Right hindlimb (tissue), 1 donor: Measurements from ENCODE around the gene GTPBP2.
A peak's percentile ranks its signal among the peaks of the same experiment; 100 is the strongest.
"Not testable (repeated sequence)": the region's sequence is repeated elsewhere in the genome, so short reads cannot be mapped to it uniquely, and the experiment has no call there.

Experiments
- DNase-seq: peaks from one replicate; pipeline ENCODE4 v3.0.0-alpha.2; 2018

The GTPBP2 gene

DNA sequence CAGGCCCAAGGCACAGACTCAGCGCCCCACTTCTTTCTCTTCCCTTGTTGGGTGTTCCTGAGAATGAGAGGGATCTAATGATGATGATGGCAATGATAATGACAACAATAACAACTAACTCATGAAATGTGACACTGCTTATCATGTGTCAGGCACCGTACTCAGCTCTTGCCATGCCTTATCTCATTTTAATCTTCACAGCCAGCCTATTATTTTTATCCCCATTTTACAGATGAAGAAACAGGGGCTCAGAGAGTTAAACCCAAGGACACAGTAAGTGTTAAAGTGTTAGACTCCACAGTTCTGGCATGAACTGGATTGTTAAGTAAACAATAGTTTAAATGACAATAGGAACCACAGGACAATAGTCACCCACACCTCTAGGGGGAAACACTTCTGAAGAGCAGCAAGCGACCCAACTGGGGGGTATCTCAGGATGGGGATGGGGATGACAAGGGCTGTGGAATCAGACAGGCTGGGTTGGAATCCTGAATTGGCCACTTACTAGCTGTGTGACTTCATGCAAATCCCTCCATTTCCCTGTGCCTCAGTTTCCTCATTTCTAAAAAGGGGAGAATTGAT lies 28.2 kb upstream of the GTPBP2 start:
- DNase-seq: no peak

DNA sequence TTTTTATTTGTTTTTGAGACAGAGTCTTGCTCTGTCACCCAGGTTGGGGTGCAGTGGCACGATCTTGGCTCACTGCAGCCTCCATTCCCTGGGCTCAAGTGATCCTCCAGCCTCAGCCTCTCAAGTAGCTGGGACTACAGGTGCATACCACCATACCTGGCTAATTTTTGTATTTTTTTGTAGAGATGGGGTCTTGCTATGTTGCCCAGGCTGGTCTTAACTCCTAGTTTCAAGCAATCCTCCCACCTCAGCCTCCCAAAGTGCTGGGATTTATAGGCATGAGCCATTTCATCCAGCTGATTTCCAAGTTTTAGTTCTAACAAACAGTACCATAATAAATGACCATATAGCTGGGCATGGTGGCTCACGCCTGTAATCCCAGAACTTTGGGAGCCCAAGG lies 23.8 kb upstream of the GTPBP2 start:
- DNase-seq: not testable (repeated sequence)

DNA sequence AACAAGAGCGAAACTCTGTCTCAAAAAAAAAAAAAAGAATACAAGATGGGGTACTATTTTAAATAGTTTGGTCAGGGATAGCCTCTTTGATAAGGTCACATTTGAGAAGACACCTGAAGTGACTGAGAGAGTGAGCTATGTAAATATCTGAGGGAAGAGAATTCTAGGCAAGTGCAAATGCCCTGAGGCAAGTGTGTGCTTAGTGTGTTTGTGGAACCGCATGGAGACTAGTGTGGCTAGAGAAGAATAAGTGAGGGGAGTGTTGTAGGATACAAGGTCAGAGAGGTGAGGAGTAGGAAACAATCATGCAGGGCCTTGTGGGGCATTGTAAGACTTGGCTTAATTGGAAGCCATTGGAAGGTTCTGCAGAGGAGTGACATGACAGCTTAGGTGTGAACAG lies 19.2 kb upstream of the GTPBP2 start:
- no peak for DNase-seq

DNA sequence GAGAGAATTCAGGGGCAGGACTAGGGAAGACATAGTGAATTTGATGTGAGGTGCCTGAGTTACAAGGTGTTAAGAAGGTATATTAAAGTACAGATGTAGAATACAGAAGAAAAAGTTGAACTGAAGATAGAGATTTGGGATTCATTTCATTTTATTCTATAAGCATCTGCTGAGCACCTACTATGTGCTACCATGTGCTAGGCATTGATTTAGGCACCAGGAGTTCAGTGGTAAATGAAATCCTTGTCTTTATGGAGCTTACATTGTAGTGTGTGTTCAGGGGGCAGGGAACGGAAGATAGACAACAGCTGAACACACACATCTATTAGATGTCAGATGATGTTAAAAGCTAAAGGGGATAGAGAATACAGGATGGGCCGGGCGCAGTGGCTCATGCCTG lies 18.5 kb upstream of the GTPBP2 start:
- no peak for DNase-seq

DNA sequence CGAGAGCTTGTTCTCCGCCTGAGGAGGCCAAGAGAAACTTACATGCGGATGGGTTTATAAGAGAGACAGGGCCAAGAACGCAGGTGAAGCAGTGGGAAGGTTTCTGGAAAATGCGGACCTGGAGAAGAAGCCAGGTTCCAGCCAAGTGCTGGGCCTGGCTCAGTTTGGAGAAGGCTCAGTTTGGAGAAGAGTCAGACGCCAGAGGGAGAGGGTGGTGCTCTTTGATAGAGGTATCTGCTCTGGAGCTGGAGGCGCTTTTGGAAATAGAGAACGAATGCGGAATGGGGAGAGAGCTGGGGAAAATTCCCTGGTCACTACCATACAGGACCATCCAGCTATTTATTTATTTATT lies 16.5 kb upstream of the GTPBP2 start:
- DNase-seq: no peak

DNA sequence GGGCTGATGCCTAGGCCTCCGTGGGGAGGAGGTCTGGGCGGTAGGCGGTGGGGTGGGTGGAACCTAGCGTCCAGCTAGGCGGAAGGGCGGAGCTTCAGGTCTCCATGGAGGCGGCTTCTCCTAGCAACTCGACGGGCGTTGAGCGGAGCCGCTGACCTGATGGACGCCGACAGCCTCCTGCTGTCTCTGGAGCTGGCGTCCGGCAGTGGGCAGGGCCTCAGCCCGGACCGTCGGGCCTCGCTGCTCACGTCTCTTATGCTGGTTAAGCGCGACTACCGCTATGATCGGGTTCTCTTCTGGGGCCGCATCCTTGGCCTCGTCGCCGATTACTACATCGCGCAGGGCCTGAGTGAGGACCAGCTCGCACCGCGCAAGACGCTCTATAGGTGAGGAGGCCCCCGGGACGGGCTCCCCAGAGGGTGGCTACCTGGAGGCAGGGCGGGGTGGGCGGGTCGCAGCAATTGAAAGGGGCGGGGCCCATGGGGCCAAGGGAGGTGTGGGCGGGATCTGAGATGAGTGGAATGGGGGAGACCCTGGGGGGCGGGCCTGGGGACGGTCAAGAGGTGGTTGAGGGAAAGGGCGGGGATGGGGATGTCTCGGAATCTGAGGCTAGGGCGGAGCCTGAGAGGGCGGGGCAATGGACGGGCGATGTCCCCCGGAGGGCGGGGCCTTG lies 16.0 kb upstream of the GTPBP2 start, which contains the start of gene RSPH9:
Gene RSPH9, plus strand, starts transcription at position 97 of the 673 bp plus-strand sequence. Its CDS starts 63 bp downstream, at position 160.
- peak; percentile 83 for DNase-seq

DNA sequence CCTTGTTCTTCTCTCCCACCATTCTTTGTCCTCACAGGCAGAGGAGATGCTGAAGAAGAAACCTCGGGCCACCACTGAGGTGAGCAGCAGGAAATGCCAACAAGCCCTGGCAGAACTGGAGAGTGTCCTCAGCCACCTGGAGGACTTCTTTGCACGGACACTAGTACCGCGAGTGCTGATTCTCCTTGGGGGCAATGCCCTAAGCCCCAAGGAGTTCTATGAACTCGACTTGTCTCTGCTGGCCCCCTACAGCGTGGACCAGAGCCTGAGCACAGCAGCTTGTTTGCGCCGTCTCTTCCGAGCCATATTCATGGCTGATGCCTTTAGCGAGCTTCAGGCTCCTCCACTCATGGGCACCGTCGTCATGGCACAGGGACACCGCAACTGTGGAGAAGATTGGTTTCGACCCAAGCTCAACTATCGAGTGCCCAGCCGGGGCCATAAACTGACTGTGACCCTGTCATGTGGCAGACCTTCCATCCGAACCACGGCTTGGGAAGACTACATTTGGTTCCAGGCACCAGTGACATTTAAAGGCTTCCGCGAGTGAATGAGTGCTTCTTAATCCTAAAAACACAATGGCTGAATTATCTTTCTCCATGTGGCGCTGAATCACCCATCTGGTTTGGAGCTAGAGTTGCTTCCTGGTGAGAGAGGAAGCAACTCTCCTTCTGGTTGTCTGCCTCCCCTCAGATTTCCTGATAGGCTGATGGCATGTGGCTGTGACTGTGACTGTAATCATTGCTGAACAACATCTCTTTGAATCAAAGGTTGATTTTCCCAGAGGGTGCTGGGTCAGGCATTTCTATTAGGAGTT lies 11.1 kb upstream of the GTPBP2 start:
- DNase-seq: no peak

DNA sequence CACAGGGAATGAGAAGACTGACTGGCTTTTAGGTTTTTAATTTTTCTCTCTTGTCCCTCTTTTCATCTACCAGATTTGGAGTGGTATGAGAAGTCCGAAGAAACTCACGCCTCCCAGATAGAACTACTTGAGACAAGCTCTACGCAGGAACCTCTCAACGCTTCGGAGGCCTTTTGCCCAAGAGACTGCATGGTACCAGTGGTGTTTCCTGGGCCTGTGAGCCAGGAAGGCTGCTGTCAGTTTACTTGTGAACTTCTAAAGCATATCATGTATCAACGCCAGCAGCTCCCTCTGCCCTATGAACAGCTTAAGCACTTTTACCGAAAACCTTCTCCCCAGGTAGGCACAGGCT lies 7.2 kb upstream of the GTPBP2 start:
- no peak for DNase-seq

DNA sequence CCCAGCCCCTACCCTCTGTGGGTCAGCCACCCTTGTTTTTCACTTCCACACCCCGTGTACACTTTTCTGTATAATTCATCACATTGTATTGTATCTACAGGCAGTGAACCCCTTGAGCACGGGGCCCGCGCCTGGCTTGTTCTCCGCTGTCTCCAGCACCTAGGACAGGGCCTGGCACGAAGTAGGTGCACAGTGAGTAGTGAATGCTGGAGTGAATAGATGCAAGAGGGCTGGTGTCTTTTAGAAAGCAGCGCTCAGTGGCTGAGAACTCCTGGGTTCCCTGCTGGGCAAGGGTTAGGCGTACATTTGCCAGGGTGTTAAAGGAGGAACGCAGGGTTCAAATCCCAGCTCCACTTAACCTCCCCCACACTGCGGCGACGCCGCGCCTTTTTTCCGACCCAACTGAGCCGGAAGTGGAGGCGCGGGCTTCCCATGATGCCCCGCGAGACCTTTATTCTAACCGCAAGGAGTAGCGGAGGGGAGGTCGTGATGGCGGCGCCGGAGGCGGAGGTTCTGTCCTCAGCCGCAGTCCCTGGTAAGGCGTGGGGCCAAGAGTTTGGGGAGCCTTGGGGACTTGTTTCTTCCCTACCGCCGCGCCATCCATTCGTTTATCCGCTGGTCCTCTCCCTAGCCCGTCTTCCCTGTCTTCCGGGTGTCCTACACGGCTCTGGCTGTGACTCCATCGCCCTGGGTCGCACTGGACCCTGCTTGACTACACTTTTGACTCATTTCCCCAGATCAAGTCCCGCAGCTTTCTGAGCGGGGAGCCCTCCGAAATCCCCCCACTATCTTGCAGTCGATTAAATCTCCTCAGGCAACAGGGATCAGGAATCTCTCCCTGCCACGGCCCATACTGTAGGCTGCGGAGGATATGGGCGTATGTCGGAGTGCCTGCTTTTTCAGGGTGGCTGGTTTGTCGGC lies 6.6 kb upstream of the GTPBP2 start, which contains the start of gene MAD2L1BP:
Gene MAD2L1BP, plus strand, starts transcription at position 454 of the 921 bp plus-strand sequence. Its CDS starts 36 bp downstream, at position 490.
- DNase-seq: peak; percentile 90

DNA sequence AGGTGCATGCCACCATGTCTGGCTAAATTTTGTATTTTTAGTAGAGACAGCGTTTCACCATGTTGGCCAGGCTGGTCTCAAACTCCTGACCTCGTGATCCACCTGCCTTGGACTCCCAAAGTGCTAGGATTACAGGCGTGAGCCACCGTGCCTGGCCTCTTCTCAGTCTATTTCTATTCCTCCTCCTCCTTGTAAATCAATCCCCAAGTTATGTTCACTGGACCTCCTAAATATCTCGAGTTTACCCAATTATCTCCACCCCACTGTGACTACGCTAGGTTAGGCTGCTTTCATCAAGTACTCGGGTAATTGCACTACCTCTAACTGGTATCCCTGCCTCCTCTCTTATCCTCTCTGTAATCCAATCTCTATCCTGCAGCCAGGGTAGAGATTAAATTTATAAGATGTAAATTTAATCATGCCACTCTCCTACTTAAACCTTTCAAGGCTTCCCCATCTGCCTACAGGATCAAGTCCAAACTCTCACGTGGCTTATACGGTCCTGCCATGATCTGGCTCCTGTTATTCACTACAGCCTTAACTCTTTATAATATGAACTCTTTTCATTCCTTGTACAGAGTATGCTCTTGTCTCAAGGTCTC lies 5.7 kb upstream of the GTPBP2 start:
- DNase-seq: no peak

DNA sequence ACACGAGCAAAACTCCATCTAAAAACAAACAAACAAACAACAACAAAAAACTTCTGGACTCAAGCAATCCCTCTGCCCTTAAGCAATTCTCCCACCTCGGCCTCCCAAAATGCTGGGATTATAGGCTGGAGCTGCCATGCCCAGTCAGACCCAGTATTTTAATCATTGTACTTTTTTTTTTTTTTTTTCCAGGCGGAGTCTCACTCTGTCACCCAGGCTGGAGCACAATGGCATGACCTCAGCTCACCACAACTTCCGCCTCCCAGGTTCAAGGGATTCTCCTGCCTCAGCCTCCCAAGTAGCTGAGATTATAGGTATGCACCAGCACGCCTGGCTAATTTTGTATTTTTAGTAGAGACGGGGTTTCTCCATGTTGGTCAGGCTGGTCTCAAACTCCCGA lies 3.9 kb upstream of the GTPBP2 start:
- not testable (repeated sequence) for DNase-seq

DNA sequence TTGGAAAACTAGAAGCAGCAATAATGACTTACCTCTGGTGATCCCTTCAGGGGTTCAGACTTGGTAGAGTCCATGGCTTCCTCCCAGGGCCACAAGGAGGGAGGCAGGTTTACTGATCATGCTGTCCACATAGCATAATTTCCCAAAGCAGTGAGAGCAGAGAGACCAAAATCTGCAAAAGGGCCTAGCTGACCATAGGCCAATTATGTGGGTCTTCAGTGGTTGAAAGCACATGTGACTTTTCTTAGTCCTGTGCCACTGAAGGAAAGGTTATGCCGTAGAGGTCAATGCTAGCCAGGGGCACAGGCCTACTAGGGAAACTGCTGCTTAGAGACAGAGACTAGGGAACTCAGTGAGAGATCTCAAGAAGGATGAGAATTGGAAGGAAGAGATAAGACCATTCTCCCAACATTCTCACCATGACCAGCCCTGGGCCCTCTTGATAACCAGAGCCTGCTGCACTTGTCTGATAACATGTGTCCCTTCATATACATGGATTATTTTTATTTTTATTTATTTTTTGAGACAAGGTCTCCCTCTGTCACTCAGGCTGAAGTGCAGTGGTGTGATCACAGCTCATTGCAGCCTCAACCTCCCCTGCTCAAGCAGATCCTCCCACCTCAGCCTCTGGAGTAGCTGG lies 2.0 kb upstream of the GTPBP2 start:
- no peak for DNase-seq

DNA sequence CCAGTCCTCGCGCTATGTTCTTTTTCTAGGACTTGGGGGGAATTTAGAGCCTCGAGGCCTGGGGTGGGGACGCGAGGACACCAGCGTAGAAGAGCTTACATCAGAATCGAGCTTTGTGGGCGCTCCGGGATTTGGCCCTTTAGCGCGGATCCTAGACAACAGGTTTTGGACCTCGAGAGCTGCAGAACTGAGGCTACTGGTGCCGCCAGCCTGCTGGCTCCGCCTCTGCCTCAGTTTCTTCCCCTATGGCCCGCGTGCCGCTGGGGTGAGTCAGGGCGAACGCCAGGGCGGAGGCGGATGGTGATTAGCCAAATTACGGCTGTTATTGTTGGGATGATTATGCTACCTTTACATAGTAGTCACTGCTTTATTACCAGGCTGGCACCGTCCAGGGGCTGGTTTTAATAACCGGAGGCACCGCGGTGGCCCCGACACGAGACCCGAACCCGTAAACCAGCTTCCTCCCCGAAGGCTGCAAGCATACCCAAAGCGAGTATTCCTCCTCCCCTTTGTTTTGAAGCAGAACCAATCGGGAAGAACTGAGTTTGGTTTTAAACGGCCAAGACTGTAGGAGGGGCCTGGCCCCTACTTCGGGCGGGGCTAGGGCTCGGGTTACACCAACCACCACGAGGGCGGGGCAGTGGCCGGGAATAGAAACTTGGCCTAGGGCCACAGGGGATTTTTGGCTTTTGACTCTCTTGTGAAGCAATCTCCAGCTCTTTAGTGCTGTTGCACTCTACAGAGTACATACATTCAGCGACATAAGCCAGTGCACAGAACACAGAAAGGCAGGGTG lies 639 bp upstream of the GTPBP2 start:
- DNase-seq: peak; percentile 99

DNA sequence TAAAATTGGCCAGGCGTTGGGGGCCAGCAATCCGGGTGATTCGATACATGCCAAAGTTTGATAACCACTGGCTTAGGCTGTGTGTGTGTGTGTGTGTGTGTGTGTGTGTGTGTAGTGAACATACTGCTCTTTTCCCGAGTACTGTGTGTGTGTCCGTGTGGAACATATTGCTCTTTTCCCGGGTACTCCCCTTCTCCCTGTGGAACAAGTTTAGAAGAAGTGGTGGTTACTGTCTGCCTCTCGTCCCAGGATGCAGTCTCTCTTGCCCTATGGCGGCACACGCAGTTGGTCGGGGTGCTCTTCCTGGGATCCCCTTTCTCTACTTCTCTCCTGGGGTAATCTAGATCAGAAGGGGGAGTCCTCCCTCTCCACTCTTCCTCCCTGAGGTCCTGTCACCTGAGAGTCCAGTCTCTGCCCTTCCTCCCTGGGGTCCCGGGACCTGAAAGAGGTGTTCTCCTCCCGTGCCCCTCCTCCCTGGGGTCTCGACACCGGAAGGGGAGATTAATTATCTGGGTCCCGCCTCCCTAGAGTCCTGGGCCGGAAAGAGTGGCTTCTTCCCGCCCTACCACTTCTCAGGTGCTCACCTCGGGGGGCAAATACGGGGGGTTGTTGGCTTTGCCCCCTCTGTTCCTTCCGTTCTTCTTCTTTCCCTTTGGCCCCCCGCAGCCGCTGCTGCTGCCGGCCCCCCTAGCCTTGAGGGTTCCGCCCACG lies 516 bp downstream of the GTPBP2 start:
- peak; percentile 69 for DNase-seq

DNA sequence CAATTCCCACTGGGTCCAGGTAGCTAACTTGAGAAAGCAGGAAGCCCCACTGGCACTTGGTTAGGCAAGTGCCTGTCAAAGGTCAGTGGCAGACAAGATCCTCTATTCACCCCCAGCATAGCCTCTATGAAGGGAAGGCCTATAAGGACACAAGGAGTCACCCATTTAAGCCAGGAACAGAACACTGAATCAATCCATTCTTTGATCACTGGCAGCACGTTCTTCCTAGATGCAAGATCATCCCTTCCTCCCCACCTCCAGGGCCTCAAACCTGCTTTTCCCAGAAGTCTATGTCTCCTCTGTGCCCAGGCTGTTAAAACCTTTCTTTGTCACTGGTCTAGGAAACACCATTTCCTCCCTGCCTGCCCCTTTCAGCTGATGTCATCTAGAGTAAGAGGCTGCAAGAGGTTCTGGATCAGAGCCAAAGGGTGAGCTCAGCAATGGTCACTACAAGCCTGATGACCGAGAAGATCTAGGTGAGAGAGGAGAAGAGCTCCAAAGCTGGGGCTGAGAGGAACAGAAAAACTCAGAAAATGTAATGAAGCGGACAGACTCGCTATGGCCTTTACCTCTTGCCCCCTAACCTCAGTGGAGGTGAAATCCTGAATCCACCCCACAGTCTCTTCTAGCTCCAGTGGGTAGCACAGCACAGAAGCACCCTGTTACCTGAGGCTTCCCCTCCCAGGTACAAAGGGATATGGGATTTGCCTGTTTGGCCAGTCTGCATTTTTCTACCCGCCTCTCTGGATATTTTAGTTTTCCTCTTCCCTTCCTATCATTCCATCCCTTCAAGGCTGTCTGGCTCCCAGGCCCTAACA lies 1.8 kb downstream of the GTPBP2 start:
- DNase-seq: peak; percentile 72

DNA sequence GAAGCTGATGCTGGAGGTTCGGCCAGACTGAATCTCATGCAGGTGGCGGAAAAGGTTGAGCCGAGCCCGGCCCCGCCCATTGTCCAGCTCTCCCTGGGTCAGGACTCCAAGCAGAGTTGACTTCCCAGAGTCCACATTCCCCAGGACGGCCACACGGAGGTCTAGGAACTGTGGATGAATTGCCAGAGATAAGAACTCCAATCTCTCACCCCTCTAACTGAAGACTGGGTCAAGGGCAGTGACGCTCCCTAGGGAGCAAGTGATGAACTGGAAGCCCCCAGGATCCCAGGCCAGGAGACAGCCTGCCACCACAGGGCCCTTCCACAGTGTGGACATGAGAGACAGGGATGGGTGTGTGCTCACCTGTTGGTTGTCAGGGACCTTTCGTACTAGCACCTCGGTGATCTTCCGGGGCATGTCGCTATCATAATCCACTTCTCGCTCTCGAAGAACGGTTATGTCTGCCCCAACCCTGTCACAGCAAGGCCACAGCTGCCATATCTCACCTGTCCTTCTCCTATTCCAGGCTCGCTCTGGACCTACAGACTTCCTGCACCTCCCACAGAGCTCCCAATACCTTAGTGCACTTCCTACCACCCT lies 3.6 kb downstream of the GTPBP2 start:
- no peak for DNase-seq

DNA sequence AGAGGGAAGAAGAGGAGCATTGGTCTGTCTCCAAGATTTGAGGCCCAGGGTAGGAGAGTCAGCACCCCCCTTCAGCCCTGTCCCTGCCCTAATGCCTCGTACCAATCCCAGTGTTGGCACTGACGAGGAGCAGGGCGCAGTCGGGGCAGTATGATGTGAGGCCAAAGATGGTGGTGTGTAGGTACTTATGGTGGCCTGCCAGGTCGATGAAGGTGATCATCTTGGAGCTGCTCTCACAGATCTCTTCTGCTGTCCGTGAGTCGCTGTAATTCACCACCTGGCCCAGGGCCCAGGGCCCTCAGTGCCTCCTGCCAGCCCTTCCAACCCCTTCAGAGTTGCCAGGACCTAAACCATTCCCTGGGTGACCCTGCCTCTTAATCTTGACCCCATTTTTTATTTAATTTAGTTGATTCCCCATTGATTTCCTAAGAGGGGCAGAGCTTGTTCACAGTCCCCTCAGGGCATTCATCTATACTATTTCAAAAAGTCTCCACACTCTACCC lies 4.2 kb downstream of the GTPBP2 start:
- DNase-seq: no peak

DNA sequence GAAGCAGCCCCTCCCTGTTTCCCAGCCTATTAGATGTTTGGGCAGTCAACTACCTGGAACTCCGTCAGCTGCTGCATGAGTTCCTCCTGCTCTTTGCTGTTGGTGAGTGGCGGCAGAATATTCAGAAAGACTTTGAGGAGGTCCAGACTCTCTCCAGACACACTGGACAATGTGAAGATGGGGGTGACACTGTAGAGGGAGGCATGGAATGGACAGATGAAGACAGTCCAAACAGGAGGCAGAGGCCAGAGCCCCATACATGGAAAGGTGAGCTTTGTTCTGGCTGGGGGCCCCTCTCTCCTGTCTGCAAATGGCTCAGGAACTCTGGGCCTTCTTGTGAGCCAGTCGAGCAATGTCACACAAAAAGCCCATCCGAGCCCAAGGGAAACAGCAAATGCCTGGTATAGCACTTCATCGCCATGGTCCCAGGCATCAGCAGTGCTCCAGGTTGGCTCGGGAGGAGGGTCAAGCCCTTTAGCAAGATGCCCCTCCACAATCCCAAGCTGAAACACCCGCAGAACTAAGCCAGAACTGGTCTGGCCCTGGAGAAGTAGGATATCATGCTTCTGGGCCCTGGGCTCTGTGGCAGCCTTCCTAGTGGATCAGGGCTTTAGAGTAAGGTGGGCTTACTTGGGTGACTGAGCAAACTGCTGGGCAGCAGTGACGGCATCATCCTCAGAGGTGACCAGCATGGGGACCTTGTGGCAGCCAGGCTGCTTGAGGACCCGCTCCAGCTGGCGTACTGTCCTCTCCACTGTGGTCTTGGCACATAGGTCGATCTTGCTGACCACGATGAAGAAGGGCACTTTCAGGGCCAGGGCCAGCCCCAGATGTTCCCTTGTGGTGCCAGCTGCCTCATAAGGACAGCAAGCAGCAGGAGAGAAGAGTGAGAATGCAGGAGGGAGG lies 4.9 kb downstream of the GTPBP2 start:
- DNase-seq: no peak
